Liver (tissue), 9 donors: ENCODE data around the gene SMAP1. TPM values are rescaled to one million over a fixed set of nuclear protein-coding genes. Genes with fewer than 3 reads are reported as not detected.

Source experiments
- DNase-seq: peaks from one replicate; pipeline ENCODE4 v3.0.0-alpha.2; 2017; ENCODE audit warnings: low spot score
- H3K27ac ChIP-seq, 2 donors: one replicate each; pipeline ENCODE4 v1.7.0; 2013; ENCODE audit warnings: inconsistent platforms in 2 of 2, low read length in 2 of 2, control low read depth in 1 of 2, low read depth in 1 of 2, mild to moderate bottlenecking in 1 of 2
- H3K27me3 ChIP-seq, 4 donors: one replicate each; pipeline versions ENCODE4 v1.6.1 to v1.7.0; 2013; ENCODE audit warnings: low read length in 3 of 4, inconsistent platforms in 1 of 4, mild to moderate bottlenecking in 1 of 4, moderate library complexity in 1 of 4; ENCODE audit not compliant: control insufficient read depth in 4 of 4, insufficient read depth in 4 of 4
- H3K36me3 ChIP-seq, 4 donors: one replicate each; pipeline versions ENCODE4 v1.6.1 to v1.7.0; 2013; ENCODE audit warnings: low read length in 3 of 4, mild to moderate bottlenecking in 3 of 4, low read depth in 1 of 4, moderate library complexity in 1 of 4; ENCODE audit not compliant: control insufficient read depth in 4 of 4, insufficient read depth in 3 of 4
- H3K4me1 ChIP-seq, 4 donors: one replicate each; pipeline versions ENCODE4 v1.6.1 to v1.7.0; 2013; ENCODE audit warnings: low read length in 3 of 4, mild to moderate bottlenecking in 3 of 4, moderate library complexity in 1 of 4; ENCODE audit not compliant: control insufficient read depth in 4 of 4, insufficient read depth in 4 of 4
- H3K4me3 ChIP-seq, 3 donors: one replicate each; pipeline versions ENCODE4 v1.6.1 to v1.7.0; 2013; ENCODE audit warnings: low read length in 3 of 3, control low read depth in 1 of 3, low read depth in 1 of 3, mild to moderate bottlenecking in 1 of 3
- H3K9ac ChIP-seq, 2 donors: one replicate each; pipeline ENCODE4 v1.7.0; 2013; ENCODE audit warnings: low read length in 2 of 2, mild to moderate bottlenecking in 2 of 2, moderate library complexity in 2 of 2, control low read depth in 1 of 2, low read depth in 1 of 2
- H3K9me3 ChIP-seq, 4 donors: one replicate each; pipeline versions ENCODE4 v1.6.1 to v1.7.0; 2013; ENCODE audit warnings: low read length in 3 of 4; ENCODE audit not compliant: control insufficient read depth in 4 of 4
- EGR1 ChIP-seq, 2 donors: IDR thresholded peaks; 2 replicates each; pipeline ENCODE4 v1.6.1; 2016 to 2018; ENCODE audit warnings: antibody characterized with exemption in 2 of 2, low read depth in 2 of 2
- FOXA1 ChIP-seq: IDR thresholded peaks from 2 replicates; pipeline ENCODE4 v1.6.1; 2016; ENCODE audit warnings: antibody characterized with exemption
- FOXA2 ChIP-seq: IDR thresholded peaks from 2 replicates; pipeline ENCODE4 v1.6.1; 2016; ENCODE audit warnings: antibody characterized with exemption
- GABPA ChIP-seq, 2 donors: IDR thresholded peaks in 1 of 2; conservative IDR thresholded peaks in 1 of 2; 2 replicates each; pipeline ENCODE4 v1.6.1; 2016; ENCODE audit warnings: antibody characterized with exemption in 2 of 2, mild to moderate bottlenecking in 1 of 2, moderate library complexity in 1 of 2
- HNF4A ChIP-seq, 2 donors: conservative IDR thresholded peaks; 2 replicates each; pipeline ENCODE4 v1.6.1; 2016; ENCODE audit warnings: antibody characterized with exemption in 2 of 2, mild to moderate bottlenecking in 2 of 2
- HNF4G ChIP-seq: IDR thresholded peaks from 2 replicates; pipeline ENCODE4 v1.6.1; 2016; ENCODE audit warnings: antibody characterized with exemption
- JUND ChIP-seq, 2 donors: IDR thresholded peaks; 2 replicates each; pipeline ENCODE4 v1.6.1; 2016; ENCODE audit warnings: antibody characterized with exemption in 2 of 2
- NR2F2 ChIP-seq: IDR thresholded peaks from 2 replicates; pipeline ENCODE4 v1.6.1; 2016; ENCODE audit warnings: antibody characterized with exemption
- RAD21 ChIP-seq, 2 donors: IDR thresholded peaks; 2 replicates each; pipeline ENCODE4 v1.6.1; 2016; ENCODE audit warnings: antibody characterized with exemption in 2 of 2, mild to moderate bottlenecking in 2 of 2
- RXRA ChIP-seq, 2 donors: IDR thresholded peaks; 2 replicates each; pipeline ENCODE4 v1.6.1; 2017 to 2018; ENCODE audit warnings: antibody characterized with exemption in 2 of 2, mild to moderate bottlenecking in 1 of 2
- SP1 ChIP-seq: IDR thresholded peaks from 2 replicates; pipeline ENCODE4 v1.6.1; 2018; ENCODE audit warnings: antibody characterized with exemption, mild to moderate bottlenecking
- TAF1 ChIP-seq: conservative IDR thresholded peaks from 2 replicates; pipeline ENCODE4 v1.6.1; 2016; ENCODE audit warnings: antibody characterized with exemption, mild to moderate bottlenecking
- YY1 ChIP-seq: IDR thresholded peaks from 2 replicates; pipeline ENCODE4 v1.6.1; 2016; ENCODE audit warnings: antibody characterized with exemption, mild to moderate bottlenecking
- WGBS: extraction: QIAGEN DNeasy Blood & Tissue Kit; methylation state at CpG from one replicate; pipeline ENCODE4 v1.1.7; 2013; 5-methylcytosine and 5-hydroxymethylcytosine counted together
- polyA plus RNA-seq, 2 donors: library from polyadenylated mRNA; stranded (reverse) in 1 of 2; unstranded in 1 of 2; fragments of 200-250 nt in 1 of 2; fragments of >200 nt in 1 of 2; fragmentation: Nextera tagmentation in 1 of 2; extraction: Ambion mirVana in 1 of 2; gene quantifications; one replicate each; pipeline versions ENCODE4 v1.2.1 to v1.2.3, GENCODE V29; 2013 to 2015
- total RNA-seq, 2 donors: library from RNA; depleted of rRNA; stranded (reverse); fragments of >200 nt; gene quantifications; one replicate each; pipeline ENCODE4 v1.2.3, GENCODE V29; 2014
- TF ChIP-seq, protein P1 (sequence below): IDR thresholded peaks from 2 replicates; pipeline ENCODE4 v1.6.1; 2016; ENCODE audit warnings: antibody characterized with exemption
- TF ChIP-seq, protein P2 (sequence below): fragments of 150-350 bp; IDR thresholded peaks from 2 replicates; pipeline ENCODE4 v1.5.1; 2017; ENCODE audit warnings: improper control_type of control experiment, low read depth, low read length; ENCODE audit not compliant: missing input control
- TF ChIP-seq, protein P3 (sequence below): IDR thresholded peaks from 2 replicates; pipeline ENCODE4 v1.6.1; 2016; ENCODE audit warnings: antibody characterized with exemption
- TF ChIP-seq, protein P4 (sequence below): IDR thresholded peaks from 2 replicates; pipeline ENCODE4 v1.6.1; 2016; ENCODE audit warnings: antibody characterized with exemption, mild to moderate bottlenecking
- TF ChIP-seq, protein P5 (sequence below): IDR thresholded peaks from 2 replicates; pipeline ENCODE4 v1.6.1; 2016; ENCODE audit warnings: antibody characterized with exemption
- donor health status: healthy.
- donor health status: healthy.
- donor health status: healthy.
- donor health status: healthy.
- donor health status: healthy.

The SMAP1 gene
- total and polyA plus RNA-seq, 4 donors: 9.3 to 13.3 (median 12.7) TPM

DNA sequence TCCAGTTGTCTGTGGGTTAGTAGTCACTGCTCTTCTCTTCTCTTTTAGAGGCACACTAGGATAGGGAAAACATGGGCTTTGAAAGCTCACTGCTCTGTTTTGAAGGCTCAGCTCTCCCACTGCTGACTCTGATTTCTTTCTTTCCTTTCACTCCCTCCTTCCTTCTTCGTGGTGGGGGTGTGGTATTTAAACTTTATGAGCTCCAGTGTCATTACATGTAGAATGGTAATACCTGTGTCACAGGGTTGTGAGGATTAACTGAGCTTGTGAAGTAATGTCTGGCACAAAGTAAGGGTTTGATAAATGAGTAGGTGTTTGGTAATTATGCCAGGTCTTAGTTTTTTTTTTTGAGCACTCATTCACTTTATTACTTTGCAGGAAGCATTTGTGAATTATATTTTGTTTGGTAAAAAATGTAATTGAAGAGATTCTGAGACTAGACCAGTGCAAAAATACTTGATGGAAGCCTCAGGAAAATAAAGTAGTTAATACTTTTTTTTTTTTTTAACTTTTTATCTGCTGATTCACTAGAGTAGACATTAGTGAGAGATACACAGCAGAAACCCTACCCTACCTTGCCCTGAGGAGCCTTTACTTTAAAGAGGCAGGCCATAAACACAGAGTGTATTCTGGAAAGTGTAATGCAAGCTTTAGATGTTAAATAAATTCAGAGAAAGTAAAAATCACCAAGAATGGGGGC lies 17.3 kb downstream of the SMAP1 start:
- no peaks in the 10 kb centered on the region for H3K27me3 ChIP-seq
- H3K27ac ChIP-seq: no peak overlapping the region
- whole genome bisulfite sequencing: 18% methylated on average over 1 of the region's 1 CpG
- H3K4me1 ChIP-seq: peaks cover 0 to 16% (median under 1%) of the 10 kb centered on the region in 4 donors
- H3K9me3 ChIP-seq: no peaks in the 10 kb centered on the region
- TF ChIP-seq, protein P1, sequence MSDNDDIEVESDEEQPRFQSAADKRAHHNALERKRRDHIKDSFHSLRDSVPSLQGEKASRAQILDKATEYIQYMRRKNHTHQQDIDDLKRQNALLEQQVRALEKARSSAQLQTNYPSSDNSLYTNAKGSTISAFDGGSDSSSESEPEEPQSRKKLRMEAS: no peak
- no peak overlapping the region for H3K4me3 ChIP-seq
- H3K9ac ChIP-seq: no peak overlapping the region
- no peaks in the 10 kb centered on the region for H3K36me3 ChIP-seq
- DNase-seq: no peak

DNA sequence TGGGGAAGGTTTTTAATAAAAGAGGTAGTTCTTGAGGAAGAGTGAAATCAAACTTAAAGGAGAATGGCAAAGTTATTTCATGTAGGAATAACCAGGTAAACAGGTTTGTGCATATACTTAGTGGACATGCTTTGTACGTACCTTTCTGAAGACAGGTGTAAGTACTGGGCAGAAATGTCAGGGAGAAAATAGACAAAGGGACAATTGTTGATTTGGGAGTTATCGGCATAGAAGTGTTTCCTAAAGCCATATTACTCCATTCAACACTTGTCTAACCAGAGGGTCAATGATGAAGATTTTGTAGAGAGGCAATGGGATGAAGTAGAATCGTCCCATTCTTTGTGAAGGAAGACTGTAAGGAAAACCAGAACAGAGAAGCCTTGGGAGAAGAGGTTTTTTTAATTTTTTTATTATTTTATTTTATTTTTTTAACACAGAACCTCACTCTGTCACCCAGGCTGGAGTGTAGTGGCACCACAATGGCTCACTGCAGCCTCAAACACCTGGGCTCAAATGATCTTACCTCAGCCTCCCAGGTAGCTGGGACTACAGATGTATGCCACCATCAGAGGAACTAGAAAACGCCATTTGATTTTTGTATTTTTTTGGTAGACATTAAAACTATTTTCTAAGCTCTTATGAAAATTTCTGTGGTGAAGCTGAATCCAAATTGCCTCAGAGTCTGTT lies 18.0 kb downstream of the SMAP1 start:
- TF ChIP-seq SP1 (no peak), EGR1 (IDR thresholded peaks at IDR 0.05; ENCODE audit: low read depth in 2 of 2) (no peak), HNF4A (conservative IDR thresholded peaks at IDR 0.05) (no peak), RAD21 (IDR thresholded peaks at IDR 0.05) (no peak), HNF4G (no peak), RXRA (IDR thresholded peaks at IDR 0.05) (no peak), YY1 (no peak), FOXA2 (no peak), GABPA (IDR thresholded peaks at IDR 0.05 in 1 of 2, conservative IDR thresholded peaks at IDR 0.05 in 1 of 2) (no peak), NR2F2 (no peak), FOXA1 (no peak), TAF1 (no peak), JUND (IDR thresholded peaks at IDR 0.05) (no peak)
- TF ChIP-seq, protein P1: no peak
- TF ChIP-seq, protein P2, sequence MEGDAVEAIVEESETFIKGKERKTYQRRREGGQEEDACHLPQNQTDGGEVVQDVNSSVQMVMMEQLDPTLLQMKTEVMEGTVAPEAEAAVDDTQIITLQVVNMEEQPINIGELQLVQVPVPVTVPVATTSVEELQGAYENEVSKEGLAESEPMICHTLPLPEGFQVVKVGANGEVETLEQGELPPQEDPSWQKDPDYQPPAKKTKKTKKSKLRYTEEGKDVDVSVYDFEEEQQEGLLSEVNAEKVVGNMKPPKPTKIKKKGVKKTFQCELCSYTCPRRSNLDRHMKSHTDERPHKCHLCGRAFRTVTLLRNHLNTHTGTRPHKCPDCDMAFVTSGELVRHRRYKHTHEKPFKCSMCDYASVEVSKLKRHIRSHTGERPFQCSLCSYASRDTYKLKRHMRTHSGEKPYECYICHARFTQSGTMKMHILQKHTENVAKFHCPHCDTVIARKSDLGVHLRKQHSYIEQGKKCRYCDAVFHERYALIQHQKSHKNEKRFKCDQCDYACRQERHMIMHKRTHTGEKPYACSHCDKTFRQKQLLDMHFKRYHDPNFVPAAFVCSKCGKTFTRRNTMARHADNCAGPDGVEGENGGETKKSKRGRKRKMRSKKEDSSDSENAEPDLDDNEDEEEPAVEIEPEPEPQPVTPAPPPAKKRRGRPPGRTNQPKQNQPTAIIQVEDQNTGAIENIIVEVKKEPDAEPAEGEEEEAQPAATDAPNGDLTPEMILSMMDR: no peak
- TF ChIP-seq, protein P3, sequence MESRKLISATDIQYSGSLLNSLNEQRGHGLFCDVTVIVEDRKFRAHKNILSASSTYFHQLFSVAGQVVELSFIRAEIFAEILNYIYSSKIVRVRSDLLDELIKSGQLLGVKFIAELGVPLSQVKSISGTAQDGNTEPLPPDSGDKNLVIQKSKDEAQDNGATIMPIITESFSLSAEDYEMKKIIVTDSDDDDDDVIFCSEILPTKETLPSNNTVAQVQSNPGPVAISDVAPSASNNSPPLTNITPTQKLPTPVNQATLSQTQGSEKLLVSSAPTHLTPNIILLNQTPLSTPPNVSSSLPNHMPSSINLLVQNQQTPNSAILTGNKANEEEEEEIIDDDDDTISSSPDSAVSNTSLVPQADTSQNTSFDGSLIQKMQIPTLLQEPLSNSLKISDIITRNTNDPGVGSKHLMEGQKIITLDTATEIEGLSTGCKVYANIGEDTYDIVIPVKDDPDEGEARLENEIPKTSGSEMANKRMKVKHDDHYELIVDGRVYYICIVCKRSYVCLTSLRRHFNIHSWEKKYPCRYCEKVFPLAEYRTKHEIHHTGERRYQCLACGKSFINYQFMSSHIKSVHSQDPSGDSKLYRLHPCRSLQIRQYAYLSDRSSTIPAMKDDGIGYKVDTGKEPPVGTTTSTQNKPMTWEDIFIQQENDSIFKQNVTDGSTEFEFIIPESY: no peak
- TF ChIP-seq, protein P4, sequence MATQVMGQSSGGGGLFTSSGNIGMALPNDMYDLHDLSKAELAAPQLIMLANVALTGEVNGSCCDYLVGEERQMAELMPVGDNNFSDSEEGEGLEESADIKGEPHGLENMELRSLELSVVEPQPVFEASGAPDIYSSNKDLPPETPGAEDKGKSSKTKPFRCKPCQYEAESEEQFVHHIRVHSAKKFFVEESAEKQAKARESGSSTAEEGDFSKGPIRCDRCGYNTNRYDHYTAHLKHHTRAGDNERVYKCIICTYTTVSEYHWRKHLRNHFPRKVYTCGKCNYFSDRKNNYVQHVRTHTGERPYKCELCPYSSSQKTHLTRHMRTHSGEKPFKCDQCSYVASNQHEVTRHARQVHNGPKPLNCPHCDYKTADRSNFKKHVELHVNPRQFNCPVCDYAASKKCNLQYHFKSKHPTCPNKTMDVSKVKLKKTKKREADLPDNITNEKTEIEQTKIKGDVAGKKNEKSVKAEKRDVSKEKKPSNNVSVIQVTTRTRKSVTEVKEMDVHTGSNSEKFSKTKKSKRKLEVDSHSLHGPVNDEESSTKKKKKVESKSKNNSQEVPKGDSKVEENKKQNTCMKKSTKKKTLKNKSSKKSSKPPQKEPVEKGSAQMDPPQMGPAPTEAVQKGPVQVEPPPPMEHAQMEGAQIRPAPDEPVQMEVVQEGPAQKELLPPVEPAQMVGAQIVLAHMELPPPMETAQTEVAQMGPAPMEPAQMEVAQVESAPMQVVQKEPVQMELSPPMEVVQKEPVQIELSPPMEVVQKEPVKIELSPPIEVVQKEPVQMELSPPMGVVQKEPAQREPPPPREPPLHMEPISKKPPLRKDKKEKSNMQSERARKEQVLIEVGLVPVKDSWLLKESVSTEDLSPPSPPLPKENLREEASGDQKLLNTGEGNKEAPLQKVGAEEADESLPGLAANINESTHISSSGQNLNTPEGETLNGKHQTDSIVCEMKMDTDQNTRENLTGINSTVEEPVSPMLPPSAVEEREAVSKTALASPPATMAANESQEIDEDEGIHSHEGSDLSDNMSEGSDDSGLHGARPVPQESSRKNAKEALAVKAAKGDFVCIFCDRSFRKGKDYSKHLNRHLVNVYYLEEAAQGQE: no peak
- TF ChIP-seq, protein P5, sequence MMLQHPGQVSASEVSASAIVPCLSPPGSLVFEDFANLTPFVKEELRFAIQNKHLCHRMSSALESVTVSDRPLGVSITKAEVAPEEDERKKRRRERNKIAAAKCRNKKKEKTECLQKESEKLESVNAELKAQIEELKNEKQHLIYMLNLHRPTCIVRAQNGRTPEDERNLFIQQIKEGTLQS: no peak
- H3K27me3 ChIP-seq: no peaks in the 10 kb centered on the region
- H3K9me3 ChIP-seq: no peaks in the 10 kb centered on the region
- H3K27ac ChIP-seq: no peak overlapping the region
- peaks cover 0 to 16% (median under 1%) of the 10 kb centered on the region in 4 donors for H3K4me1 ChIP-seq
- H3K4me3 ChIP-seq: no peak overlapping the region
- WGBS: 85% methylated on average over 4 of the region's 4 CpGs
- no peak overlapping the region for H3K9ac ChIP-seq
- no peaks in the 10 kb centered on the region for H3K36me3 ChIP-seq
- no peak for DNase-seq
